Anterior cingulate cortex (tissue), 58 donors: ENCODE results near the gene EEIG2.

Experiments used
- DNase-seq, 58 donors: peaks; one replicate each; lab custom pipeline; 2025; lab: John Stamatoyannopoulos, UW

Gene EEIG2

DNA sequence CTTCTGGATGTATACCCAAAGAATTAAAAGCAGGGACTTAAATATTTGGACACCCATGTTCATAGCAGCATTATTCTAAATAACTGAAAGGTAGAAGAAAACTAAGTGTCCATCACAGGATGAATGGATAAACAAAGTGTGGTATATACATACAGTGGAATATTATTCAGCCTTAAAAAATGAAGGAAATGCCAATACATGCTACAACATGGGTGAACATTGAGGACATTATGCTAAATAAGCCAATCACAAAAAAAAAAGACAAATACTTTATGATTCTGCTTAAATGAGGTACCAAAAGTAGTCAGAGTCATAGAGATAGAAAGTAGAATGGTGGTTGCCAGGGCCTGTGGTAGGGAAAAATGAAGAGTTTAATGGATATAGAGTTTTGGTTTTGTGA lies 14.1 kb downstream of the EEIG2 start:
- DNase-seq: no peak

DNA sequence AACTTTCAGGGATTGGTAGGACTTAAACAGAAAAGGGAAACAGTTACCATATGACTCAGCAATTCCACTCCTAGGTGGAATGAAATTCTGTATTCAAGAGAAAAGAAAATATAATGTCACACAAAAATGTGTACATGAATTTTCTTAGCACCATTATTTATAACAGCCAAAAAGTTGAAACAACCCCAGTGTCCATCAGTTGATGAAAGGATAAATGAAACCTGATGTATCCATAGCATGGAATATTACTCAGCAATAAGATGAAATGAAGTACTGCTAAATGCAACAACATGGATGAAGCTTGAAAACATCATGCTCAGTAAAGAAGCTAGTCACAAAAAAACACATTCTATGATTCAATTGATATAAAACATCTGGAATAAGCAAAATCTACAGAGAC lies 15.5 kb downstream of the EEIG2 start:
- DNase-seq: no peak

GRCh38 chr1:108583757-108584427 lies 24.0 kb downstream of the EEIG2 start:
- DNase-seq: no peak

- no peak for DNase-seq
Observed at GRCh38 chr1:108584428-108584856, 24.5 kb downstream of the EEIG2 start.

DNA sequence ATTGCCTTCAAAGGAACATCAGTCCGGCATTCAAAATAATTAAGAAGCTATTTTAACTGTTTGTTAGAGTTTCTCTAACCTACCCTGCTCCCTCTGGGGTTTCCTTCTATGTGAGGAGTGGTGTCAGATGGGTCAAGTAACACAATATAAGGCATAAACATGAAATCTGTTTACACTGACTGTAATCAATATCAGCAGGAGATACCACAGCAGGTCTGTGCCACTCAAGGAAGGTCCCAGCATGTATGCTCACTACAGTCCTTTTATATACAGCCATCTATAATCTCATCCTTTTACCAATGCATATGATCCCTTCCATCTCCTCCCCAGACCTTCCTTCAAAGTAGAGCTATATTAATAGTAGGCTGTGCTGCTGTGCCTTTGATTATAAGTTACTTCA lies 25.4 kb downstream of the EEIG2 start:
- DNase-seq: no peak

DNA sequence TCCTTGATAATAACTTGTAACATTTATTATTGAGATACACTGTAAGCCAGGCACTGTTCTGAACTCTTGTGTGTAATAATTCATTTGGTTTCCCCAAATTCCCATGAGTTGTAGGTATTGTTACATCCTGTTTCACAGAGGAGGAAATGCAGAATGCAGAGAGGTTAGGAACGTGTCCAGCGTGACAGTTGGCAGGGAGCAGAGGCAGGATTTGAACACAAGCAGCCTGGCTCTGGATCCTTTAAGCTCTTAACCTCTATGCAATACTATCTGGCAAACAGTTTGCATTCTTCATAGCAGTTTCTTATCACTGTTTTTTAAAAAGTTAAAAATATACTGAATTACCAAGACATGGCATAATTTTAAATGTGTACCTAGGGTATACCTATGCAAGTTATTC lies 30.5 kb downstream of the EEIG2 start:
- DNase-seq: no peak

DNA sequence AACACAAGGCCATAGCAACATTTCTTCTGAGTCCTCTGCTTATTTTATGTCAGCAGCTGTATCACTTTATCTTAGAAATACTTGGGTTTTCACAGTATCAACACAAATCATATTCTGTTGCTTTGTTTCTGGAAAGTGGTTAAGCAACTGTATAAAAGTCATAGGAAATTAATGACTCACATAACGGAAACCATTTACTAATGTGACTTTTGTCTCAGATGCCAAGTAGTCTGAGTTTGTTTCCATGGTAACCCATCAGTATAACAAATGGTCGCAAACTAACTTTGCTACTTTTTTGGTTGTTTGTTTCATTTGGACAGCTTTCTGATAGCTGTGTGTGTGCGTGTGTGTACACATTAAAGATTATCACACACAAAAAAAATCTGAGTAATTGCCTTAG lies 31.1 kb downstream of the EEIG2 start:
- DNase-seq: no peak

DNA sequence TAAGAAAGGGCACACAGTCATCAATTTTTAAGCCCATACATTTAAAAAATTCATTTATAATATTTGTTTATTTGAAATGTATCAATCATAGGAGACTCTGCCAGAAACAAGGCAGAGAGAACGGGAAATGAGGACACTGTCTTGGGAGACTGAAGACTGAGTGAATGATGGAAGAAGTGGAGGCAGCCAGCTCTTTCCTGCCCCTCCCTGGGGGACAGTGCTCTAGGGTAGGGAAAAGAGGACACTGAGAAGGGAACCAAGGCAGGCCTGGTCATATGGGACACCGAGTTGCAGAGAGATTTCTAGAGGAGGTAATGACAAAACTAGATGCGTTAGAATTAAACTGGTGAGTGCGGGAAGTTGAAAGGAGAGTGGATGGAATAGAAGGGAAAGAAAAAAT lies 31.6 kb downstream of the EEIG2 start:
- DNase-seq: no peak

GRCh38 chr1:108592030-108592759 lies 32.3 kb downstream of the EEIG2 start:
- DNase-seq: no peak

- no peak for DNase-seq
Observed at GRCh38 chr1:108593448-108593847, 33.5 kb downstream of the EEIG2 start.

GRCh38 chr1:108595507-108595906 lies 35.6 kb downstream of the EEIG2 start:
- no peak for DNase-seq

DNA sequence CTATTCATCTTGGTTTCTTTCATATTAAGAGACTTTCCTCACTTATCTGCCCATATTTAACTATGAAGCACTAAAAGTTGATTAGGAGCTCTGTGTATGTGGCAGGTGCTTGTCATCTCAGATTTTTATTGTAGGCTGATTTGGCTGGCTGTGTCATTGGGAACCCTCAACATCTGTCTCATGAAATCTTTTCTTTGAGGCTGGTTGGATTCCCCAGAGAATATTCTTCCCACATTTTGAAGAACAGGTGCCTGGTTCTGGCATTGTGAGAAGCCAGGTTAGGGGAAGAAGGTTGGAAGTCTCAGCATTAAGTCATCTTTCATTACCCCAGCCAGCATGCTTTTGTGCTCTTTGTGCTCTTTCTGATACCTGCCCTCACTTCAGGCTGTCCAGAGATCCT lies 37.1 kb downstream of the EEIG2 start:
- no peak for DNase-seq

- DNase-seq: no peak
Observed at GRCh38 chr1:108598340-108598739, 38.4 kb downstream of the EEIG2 start.

- DNase-seq: no peak
Observed at GRCh38 chr1:108600504-108600903, 40.6 kb downstream of the EEIG2 start.

GRCh38 chr1:108601708-108602410 lies 42.0 kb downstream of the EEIG2 start:
- no peak for DNase-seq

DNA sequence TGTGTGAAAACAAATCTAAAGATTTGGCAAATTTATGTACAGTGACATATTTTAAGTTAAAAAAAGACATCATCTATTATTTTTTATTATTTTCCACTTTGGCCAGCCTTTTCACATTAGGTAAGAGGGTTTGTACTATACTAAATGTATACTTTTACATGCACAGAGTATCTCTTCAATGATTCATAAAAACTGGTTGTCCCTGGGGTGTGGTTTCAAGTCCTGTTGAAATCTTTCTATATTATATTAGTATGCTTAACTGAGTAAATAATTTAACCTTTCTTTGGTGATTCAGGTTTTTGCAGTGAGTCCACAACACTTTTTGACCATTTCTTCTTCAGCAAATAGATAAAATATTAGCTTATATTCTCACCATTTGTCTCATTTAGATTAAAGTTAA lies 45.7 kb downstream of the EEIG2 start:
- no peak for DNase-seq

DNA sequence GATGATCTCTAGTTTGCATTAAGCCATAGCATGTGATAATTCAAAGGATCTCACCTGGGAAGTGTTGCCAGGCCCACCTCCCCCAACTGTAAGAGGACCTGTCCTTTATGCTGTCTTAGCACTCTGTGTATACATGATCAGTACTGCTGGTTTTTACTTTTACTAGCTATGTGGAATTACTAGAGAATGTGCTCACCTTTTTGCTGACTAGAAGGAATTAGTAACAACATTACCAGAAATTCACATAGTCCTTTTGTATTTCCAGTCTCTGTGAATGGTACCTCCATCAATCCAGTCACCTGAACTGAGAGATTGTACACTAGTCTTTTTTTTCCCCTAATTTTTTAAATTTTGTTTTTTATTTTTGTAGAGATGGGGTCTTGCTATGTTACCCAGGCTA lies 46.6 kb downstream of the EEIG2 start:
- no peak for DNase-seq

DNA sequence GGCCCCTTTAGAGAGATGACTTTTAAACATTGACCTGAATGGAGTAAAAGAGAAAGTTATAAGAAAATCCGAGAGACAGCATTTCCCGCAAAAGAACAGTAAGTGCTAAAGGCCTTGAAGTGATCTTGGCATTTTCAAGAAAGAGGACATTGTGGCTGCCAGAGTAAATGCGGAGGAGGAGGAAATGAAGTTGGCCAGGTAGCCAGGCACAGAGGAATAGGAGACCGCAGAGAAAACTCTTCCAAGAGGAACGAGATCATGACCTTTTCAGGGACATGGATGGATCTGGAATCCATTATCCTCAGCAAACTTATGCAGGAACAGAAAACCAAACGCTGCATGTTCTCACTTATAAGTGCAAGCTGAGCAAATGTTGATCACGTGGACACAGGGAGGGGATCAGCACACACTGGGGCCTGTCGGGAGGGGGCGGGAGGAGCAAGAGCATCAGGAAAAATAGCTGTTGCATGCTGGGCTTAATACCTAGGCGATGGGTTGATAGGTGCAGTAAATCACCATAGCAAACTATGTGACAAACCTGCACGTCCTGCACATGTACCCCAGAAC lies 49.7 kb downstream of the EEIG2 start:
- DNase-seq: peak in 1 of 58 donors; percentile 3
